HEK293 (cell line): ENCODE results near the gene TTC23.

Experiments used
- CTCF ChIP-seq: fragments of 450-650 bp; formaldehyde crosslinking; IDR thresholded peaks from 2 replicates; pipeline ENCODE4 v1.5.1; 2016; ENCODE audit warnings: missing biosample characterization, missing genetic modification characterization
- ZNF292 ChIP-seq: fragments of 450-650 bp; formaldehyde crosslinking; IDR thresholded peaks from 2 replicates; pipeline ENCODE4 v1.5.1; 2016; ENCODE audit warnings: low read depth, missing biosample characterization, missing genetic modification characterization, borderline replicate concordance

GRCh38 chr15:99099661-99100060 lies 149.7 kb downstream of the TTC23 start:
- TF ChIP-seq ZNF292 (tag by site-specific recombination) (no peak), CTCF (tag by site-specific recombination) (no peak)
